GM19328 (cell line): ENCODE measurements around the gene FGD6.
"Not testable (repeated sequence)": the region's sequence is repeated elsewhere in the genome, so short reads cannot be mapped to it uniquely, and the experiment has no call there.

ENCODE experiments used
- ATAC-seq: cut with Tn5 transposase; IDR thresholded peaks from one replicate; pipeline ENCODE4 v1.9.1; 2021; ENCODE audit warnings: mild to moderate bottlenecking, moderate library complexity; ENCODE audit not compliant: unreplicated experiment

The FGD6 gene

GRCh38 chr12:95096852-95097251 is 120.4 kb downstream of the FGD6 start:
- ATAC-seq, result no peak

GRCh38 chr12:95096378-95096777 is 120.9 kb downstream of the FGD6 start:
- ATAC-seq, result no peak

GRCh38 chr12:95095866-95096265 is 121.4 kb downstream of the FGD6 start:
- not testable (repeated sequence) for ATAC-seq

- no peak for ATAC-seq
Observed at GRCh38 chr12:95089462-95089861, 127.8 kb downstream of the FGD6 start.

- no peak for ATAC-seq
Observed at GRCh38 chr12:95088379-95088778, 128.9 kb downstream of the FGD6 start.

- no peak for ATAC-seq
Observed at GRCh38 chr12:95085612-95086011, 131.7 kb downstream of the FGD6 start.

GRCh38 chr12:95083938-95084337 is 133.3 kb downstream of the FGD6 start:
- ATAC-seq, result no peak

GRCh38 chr12:95083471-95083870 is 133.8 kb downstream of the FGD6 start:
- ATAC-seq, result no peak

- ATAC-seq, result no peak
Observed at GRCh38 chr12:95077341-95077740, 139.9 kb downstream of the FGD6 start.

- ATAC-seq, result no peak
Observed at GRCh38 chr12:95074766-95075165, 142.5 kb downstream of the FGD6 start.

- no peak for ATAC-seq
Observed at GRCh38 chr12:95073698-95074520, 143.4 kb downstream of the FGD6 start.

- peak; percentile 90 for ATAC-seq
Observed at GRCh38 chr12:95072900-95073697, 144.2 kb downstream of the FGD6 start, which contains the start of gene NR2C1. TSS of gene NR2C1 (minus strand) at chr12:95073618. CDS start at chr12:95067384, 6,234 bp downstream.

- ATAC-seq, result no peak
Observed at GRCh38 chr12:95070378-95070777, 146.9 kb downstream of the FGD6 start.

GRCh38 chr12:95066091-95066855 is 151.0 kb downstream of the FGD6 start:
- no peak for ATAC-seq

GRCh38 chr12:95060951-95061350 is 156.3 kb downstream of the FGD6 start:
- ATAC-seq, result no peak

- no peak for ATAC-seq
Observed at GRCh38 chr12:95059984-95060383, 157.3 kb downstream of the FGD6 start.

- no peak for ATAC-seq
Observed at GRCh38 chr12:95057424-95057823, 159.8 kb downstream of the FGD6 start.

GRCh38 chr12:95055057-95055456 is 162.2 kb downstream of the FGD6 start:
- ATAC-seq, result no peak

GRCh38 chr12:95054206-95054605 is 163.1 kb downstream of the FGD6 start:
- ATAC-seq, result no peak

GRCh38 chr12:95051241-95051640 is 166.0 kb downstream of the FGD6 start:
- no peak for ATAC-seq

- ATAC-seq, result no peak
Observed at GRCh38 chr12:95037906-95038305, 179.4 kb downstream of the FGD6 start.
